Lung (tissue), 12 donors: Measurements from ENCODE around the gene TBC1D13. TPM values are rescaled to one million over a fixed set of nuclear protein-coding genes. Genes with fewer than 3 reads are reported as not detected.
"Not testable (repeated sequence)": the region's sequence is repeated elsewhere in the genome, so short reads cannot be mapped to it uniquely, and the experiment has no call there.

Experiments
- ATAC-seq: fragments of 200-7000 bp; cut with Tn5 transposase; one replicate; pipeline ENCODE4 v1.9.1; 2020; ENCODE audit warnings: moderate number of reproducible peaks; ENCODE audit not compliant: insufficient read depth, low FRiP score
- DNase-seq, 3 donors: peaks; one replicate each; pipeline ENCODE4 v3.0.0-alpha.2; 2013 to 2017
- H3K27ac ChIP-seq, 2 donors: one replicate each; pipeline ENCODE4 v1.5.1; 2013; ENCODE audit warnings: mild to moderate bottlenecking in 2 of 2, moderate library complexity in 2 of 2, control low read depth in 1 of 2, inconsistent platforms in 1 of 2, low read depth in 1 of 2, low read length in 1 of 2
- H3K27me3 ChIP-seq, 3 donors: one replicate each; pipeline ENCODE4 v1.5.1; 2013; ENCODE audit warnings: low read length in 2 of 3; ENCODE audit not compliant: control insufficient read depth in 3 of 3, insufficient read depth in 3 of 3
- H3K36me3 ChIP-seq, 4 donors: one replicate each; pipeline ENCODE4 v1.5.1; 2013; ENCODE audit warnings: low read length in 4 of 4, mild to moderate bottlenecking in 1 of 4, moderate library complexity in 1 of 4; ENCODE audit not compliant: control insufficient read depth in 4 of 4, insufficient read depth in 4 of 4
- H3K4me1 ChIP-seq, 5 donors: one replicate each; pipeline ENCODE4 v1.5.1; 2013; ENCODE audit warnings: low read length in 5 of 5, mild to moderate bottlenecking in 2 of 5, moderate library complexity in 1 of 5; ENCODE audit not compliant: control insufficient read depth in 5 of 5, insufficient read depth in 5 of 5
- H3K4me3 ChIP-seq: one replicate; pipeline ENCODE4 v1.5.1; 2013; ENCODE audit warnings: mild to moderate bottlenecking, control low read depth, moderate library complexity
- H3K9ac ChIP-seq, 2 donors: one replicate each; pipeline ENCODE4 v1.5.1; 2013; ENCODE audit warnings: low read length in 2 of 2, control low read depth in 1 of 2; ENCODE audit not compliant: insufficient read depth in 1 of 2
- H3K9me3 ChIP-seq, 4 donors: one replicate each; pipeline ENCODE4 v1.5.1; 2013; ENCODE audit warnings: low read length in 3 of 4, mild to moderate bottlenecking in 1 of 4, moderate library complexity in 1 of 4; ENCODE audit not compliant: control insufficient read depth in 4 of 4, insufficient read depth in 3 of 4
- CTCF ChIP-seq: IDR thresholded peaks from 2 replicates; pipeline ENCODE4 v1.5.1; 2012; ENCODE audit warnings: mild to moderate bottlenecking; ENCODE audit errors: control extremely low read depth, extremely low read depth
- WGBS, 2 donors: extraction: QIAGEN DNeasy Blood & Tissue Kit; methylation state at CpG; one replicate each; pipeline ENCODE4 v1.1.7; 2013; 5-methylcytosine and 5-hydroxymethylcytosine counted together
- polyA plus RNA-seq, 2 donors: library from polyadenylated mRNA; stranded (reverse); fragments of 200-250 nt; gene quantifications; one replicate each; pipeline ENCODE4 v1.2.1, GENCODE V29; 2013
- total RNA-seq, 2 donors: library from RNA; depleted of rRNA in 1 of 2; stranded (reverse); fragments of >200 nt in 1 of 2; gene quantifications; one replicate each; pipeline ENCODE4 v1.2.1, GENCODE V29; 2014 to 2021
- donor health status: control.
- donor health status: control.
- donor health status: Bipolar disorder and iron deficiency.
- donor health status: healthy.
- donor health status: DM: yes; HTN: yes; CAD: no.

The TBC1D13 gene
- total and polyA plus RNA-seq, 4 donors = 9.7 to 27.7 (median 14.1) TPM

GRCh38 chr9:128773049-128773448, 14.0 kb upstream of the TBC1D13 start:
- no peaks in the 10 kb centered on the region for H3K36me3 ChIP-seq
- H3K4me1 ChIP-seq = peaks cover 3 to 8% (median 5%) of the 10 kb centered on the region in 5 donors
- H3K4me3 ChIP-seq = no peak overlapping the region
- ATAC-seq (no peak), DNase-seq (no peak)
- H3K9ac ChIP-seq = no peak overlapping the region
- no peaks in the 10 kb centered on the region for H3K27me3 ChIP-seq
- no peak overlapping the region for H3K27ac ChIP-seq
- no peaks in the 10 kb centered on the region for H3K9me3 ChIP-seq
- no peak for TF ChIP-seq CTCF
- WGBS, 2 donors = 88 to 91% methylated on average over 5 of the region's 5 CpGs

GRCh38 chr9:128774804-128775203, 12.2 kb upstream of the TBC1D13 start:
- no peak for TF ChIP-seq CTCF
- 86 to 88% methylated on average over 1 of the region's 1 CpG for WGBS, 2 donors
- no peak for ATAC-seq
- H3K4me1 ChIP-seq = peaks cover 0 to 8% (median 5%) of the 10 kb centered on the region in 5 donors
- no peak for DNase-seq
- H3K27me3 ChIP-seq = no peaks in the 10 kb centered on the region
- no peak overlapping the region for H3K9ac ChIP-seq
- no peaks in the 10 kb centered on the region for H3K36me3 ChIP-seq
- no peaks in the 10 kb centered on the region for H3K9me3 ChIP-seq
- no peak overlapping the region for H3K4me3 ChIP-seq
- H3K27ac ChIP-seq = no peak overlapping the region

- H3K36me3 ChIP-seq, H3K27me3 ChIP-seq, H3K27ac ChIP-seq, DNase-seq, H3K4me3 ChIP-seq, H3K9me3 ChIP-seq, ATAC-seq, H3K9ac ChIP-seq, H3K4me1 ChIP-seq: not testable (repeated sequence)
- 94% methylated on average over 13 to 24 of the region's 27 CpGs for WGBS, 2 donors
These were observed 7.0 kb upstream of the TBC1D13 start for GRCh38 chr9:128780093-128780492.

- H3K9me3 ChIP-seq = no peaks in the 10 kb centered on the region
- no peaks in the 10 kb centered on the region for H3K36me3 ChIP-seq
- WGBS, 2 donors = 72 to 76% methylated on average over 7 of the region's 7 CpGs
- H3K4me1 ChIP-seq = no peaks in the 10 kb centered on the region
- no peaks in the 10 kb centered on the region for H3K27me3 ChIP-seq
- ATAC-seq (no peak), DNase-seq (no peak)
- TF ChIP-seq CTCF = no peak
- H3K27ac ChIP-seq = no peak overlapping the region
- no peak overlapping the region for H3K4me3 ChIP-seq
- H3K9ac ChIP-seq = no peak overlapping the region
These were observed 5.6 kb upstream of the TBC1D13 start for GRCh38 chr9:128781187-128782070.
